Mammary epithelial cell (primary cell): ENCODE results near the gene VPS54.

Experiments used
- CTCF ChIP-seq, 2 donors: IDR thresholded peaks in 1 of 2; conservative IDR thresholded peaks in 1 of 2; 2 replicates each; pipeline ENCODE4 v1.5.1; 2011 to 2012; ENCODE audit warnings: inconsistent platforms in 2 of 2, low read length in 2 of 2, mild to moderate bottlenecking in 2 of 2, control low read depth in 1 of 2, low read depth in 1 of 2; ENCODE audit not compliant: insufficient read depth in 1 of 2; ENCODE audit errors: extremely low read depth in 1 of 2
- EZH2 ChIP-seq: IDR thresholded peaks from 2 replicates; pipeline ENCODE4 v1.6.1; 2012; ENCODE audit warnings: low read length, inconsistent platforms, borderline replicate concordance

GRCh38 chr2:64036034-64036705, 16.9 kb upstream of the VPS54 start:
- no peak for TF ChIP-seq CTCF (conservative IDR thresholded peaks at IDR 0.05 in 1 of 2, IDR thresholded peaks at IDR 0.05 in 1 of 2; ENCODE audit: extremely low read depth in 1 of 2, insufficient read depth in 1 of 2, low read depth in 1 of 2, low read length in 2 of 2)
- TF ChIP-seq EZH2, result no peak
